Psoas muscle (tissue), 8 donors: ENCODE results near the gene SSNA1. TPM values are rescaled to one million over a fixed set of nuclear protein-coding genes. Genes with fewer than 3 reads are reported as not detected.

Experiments
- ATAC-seq, 4 donors: fragments of 200-7000 bp; cut with Tn5 transposase; one replicate each; pipeline ENCODE4 v1.9.1; 2020; ENCODE audit warnings: moderate library complexity in 3 of 4, mild to moderate bottlenecking in 2 of 4
- DNase-seq, 2 donors: peaks; one replicate each; pipeline ENCODE4 v3.0.0-alpha.2; 2020
- H3K27ac ChIP-seq: fragments of 200-600 bp; one replicate; pipeline ENCODE4 v1.8.0; 2022
- H3K27me3 ChIP-seq, 3 donors: fragments of 200-600 bp in 1 of 3; one replicate each; pipeline versions ENCODE4 v1.6.1 to v1.8.0; 2013 to 2022; ENCODE audit warnings: low read length in 2 of 3, mild to moderate bottlenecking in 2 of 3, moderate library complexity in 1 of 3; ENCODE audit not compliant: insufficient read depth in 3 of 3
- H3K36me3 ChIP-seq, 2 donors: fragments of 200-600 bp in 1 of 2; one replicate each; pipeline versions ENCODE4 v1.6.1 to v1.8.0; 2013 to 2022; ENCODE audit warnings: low read depth in 1 of 2, mild to moderate bottlenecking in 1 of 2, moderate library complexity in 1 of 2; ENCODE audit not compliant: insufficient read depth in 1 of 2
- H3K4me1 ChIP-seq: fragments of 200-600 bp; one replicate; pipeline ENCODE4 v1.8.0; 2022
- H3K4me3 ChIP-seq: fragments of 200-600 bp; one replicate; pipeline ENCODE4 v1.8.0; 2022; ENCODE audit warnings: mild to moderate bottlenecking
- H3K9me3 ChIP-seq: fragments of 200-600 bp; one replicate; pipeline ENCODE4 v1.8.0; 2022
- WGBS, 3 donors: extraction: QIAGEN DNeasy Blood & Tissue Kit; methylation state at CpG; one replicate each; pipeline versions ENCODE4 v1.1.6 to v1.1.7; 2013; 5-methylcytosine and 5-hydroxymethylcytosine counted together
- intact Hi-C, 2 donors: fragments of 100-400 bp; cut with DNase I; formaldehyde crosslinking; loops; one replicate each; pipeline versions ENCODE4 v1.11.0 to v1.14.2; 2022
- polyA plus RNA-seq, 3 donors: library from polyadenylated mRNA; stranded (reverse); fragments of 200-250 nt; gene quantifications; one replicate each; pipeline ENCODE4 v1.2.3, GENCODE V29; 2013
- total RNA-seq, 4 donors: library from RNA; stranded (reverse); fragmentation: NEBNext Ultra II Directional in 2 of 4; extraction: Animal tissue kit (Norgen Biotek cat#: 25700) in 2 of 4; gene quantifications; one replicate each; pipeline versions ENCODE4 v1.2.1 to v1.2.4, GENCODE V29; 2021 to 2023
- TF ChIP-seq, protein P1 (sequence below): fragments of 200-600 bp; IDR thresholded peaks from one replicate; pipeline ENCODE4 v1.8.0; 2022; ENCODE audit warnings: antibody characterized with exemption
- donor health status: healthy with polysubstance abuse.
- donor health status: DM: no; HTN: no; CAD: no; lungs with moderate emphysema.
- donor health status: Bipolar disorder and iron deficiency.
- donor health status: healthy.
- donor health status: DM: yes; HTN: yes; CAD: no.
- donor health status: DM: no; HTN: no; CAD: no.
- donor health status: DM: no; HTN: no; CAD: no.
- donor health status: DM: yes; HTN: yes; CAD: no.

SSNA1 gene
- total and polyA plus RNA-seq, 7 donors = 51.5 to 176 (median 65.4) TPM

DNA sequence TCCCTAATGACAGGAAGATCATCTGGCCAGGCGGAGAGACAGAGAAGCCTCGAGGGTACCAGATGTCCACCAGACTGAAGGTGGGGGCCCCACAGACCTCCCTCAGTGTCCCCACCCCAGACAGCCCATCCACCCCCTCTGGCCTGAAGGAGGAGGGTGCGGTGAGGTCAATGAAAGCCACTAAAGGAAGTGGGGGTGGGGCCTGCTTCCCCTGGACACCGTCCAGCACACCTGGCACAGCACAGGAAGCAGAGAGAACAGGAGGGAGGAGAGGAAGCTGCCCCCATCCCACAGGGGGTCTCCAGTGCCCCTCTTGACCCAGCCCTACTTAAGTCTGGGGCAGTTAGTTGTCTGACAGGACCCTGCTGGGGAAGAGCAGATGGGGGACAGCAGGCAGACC is 29.9 kb upstream of the SSNA1 start:
- WGBS, 3 donors = 29 to 50% (median 42%) methylated on average over 4 of the region's 4 CpGs

DNA sequence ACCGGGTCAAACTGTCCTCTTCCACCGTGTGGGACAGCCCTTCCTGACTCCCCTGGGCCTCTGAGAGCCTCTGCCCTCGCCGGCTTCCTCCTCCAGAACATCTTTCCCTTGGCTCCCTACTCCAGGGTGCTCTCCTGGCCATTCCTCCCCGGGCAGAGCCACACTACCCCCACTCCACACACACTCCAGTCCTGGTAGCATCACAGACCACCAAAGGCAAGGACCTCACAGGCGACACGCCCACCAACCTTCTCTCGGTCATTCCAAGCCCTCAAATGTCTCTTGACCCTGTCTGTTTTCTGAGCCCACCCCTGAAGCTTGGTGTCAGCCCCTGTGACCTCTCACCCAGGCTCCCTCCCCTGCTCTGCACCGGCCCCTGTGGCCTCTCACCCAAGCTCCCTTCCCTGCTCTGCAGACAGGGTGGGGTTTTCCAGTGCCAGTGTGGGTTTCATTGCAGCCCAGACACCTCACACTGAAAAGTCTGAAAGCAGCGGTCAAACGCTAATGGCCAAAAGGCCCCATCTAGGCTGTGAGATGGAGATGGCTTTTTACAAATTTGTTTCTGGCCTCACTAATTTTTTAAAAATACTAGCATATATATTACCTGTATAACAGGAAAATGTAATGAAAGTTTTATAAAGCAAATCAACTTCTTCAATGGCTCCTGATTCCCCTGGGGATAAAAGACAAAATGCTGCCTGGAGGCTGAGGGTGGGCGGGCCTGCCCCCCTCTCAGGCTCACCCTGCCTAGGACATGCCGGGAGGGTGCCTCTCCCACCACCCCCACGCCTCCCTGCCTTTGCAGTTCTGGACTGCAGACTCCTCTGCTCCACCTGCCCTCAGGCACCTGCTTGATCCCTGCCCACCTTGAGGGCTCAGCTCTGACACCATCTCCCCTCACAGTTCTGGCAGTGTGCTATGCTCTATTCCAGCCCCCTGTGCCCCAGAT is 29.1 kb upstream of the SSNA1 start:
- Histone ChIP-seq H3K27me3 (peaks cover 0 to 94% (median 46%) of the 10 kb centered on the region in 3 donors), H3K27ac (no peak overlapping the region), H3K36me3 (no peaks in the 10 kb centered on the region), H3K4me1 (peaks cover 6% of the 10 kb centered on the region), H3K4me3 (no peak overlapping the region), H3K9me3 (no peaks in the 10 kb centered on the region)
- TF ChIP-seq, protein P1, sequence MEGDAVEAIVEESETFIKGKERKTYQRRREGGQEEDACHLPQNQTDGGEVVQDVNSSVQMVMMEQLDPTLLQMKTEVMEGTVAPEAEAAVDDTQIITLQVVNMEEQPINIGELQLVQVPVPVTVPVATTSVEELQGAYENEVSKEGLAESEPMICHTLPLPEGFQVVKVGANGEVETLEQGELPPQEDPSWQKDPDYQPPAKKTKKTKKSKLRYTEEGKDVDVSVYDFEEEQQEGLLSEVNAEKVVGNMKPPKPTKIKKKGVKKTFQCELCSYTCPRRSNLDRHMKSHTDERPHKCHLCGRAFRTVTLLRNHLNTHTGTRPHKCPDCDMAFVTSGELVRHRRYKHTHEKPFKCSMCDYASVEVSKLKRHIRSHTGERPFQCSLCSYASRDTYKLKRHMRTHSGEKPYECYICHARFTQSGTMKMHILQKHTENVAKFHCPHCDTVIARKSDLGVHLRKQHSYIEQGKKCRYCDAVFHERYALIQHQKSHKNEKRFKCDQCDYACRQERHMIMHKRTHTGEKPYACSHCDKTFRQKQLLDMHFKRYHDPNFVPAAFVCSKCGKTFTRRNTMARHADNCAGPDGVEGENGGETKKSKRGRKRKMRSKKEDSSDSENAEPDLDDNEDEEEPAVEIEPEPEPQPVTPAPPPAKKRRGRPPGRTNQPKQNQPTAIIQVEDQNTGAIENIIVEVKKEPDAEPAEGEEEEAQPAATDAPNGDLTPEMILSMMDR = no peak
- ATAC-seq (no peak), DNase-seq (no peak)
- 28 to 34% (median 31%) methylated on average over 12 to 14 of the region's 14 CpGs for WGBS, 3 donors
- intact Hi-C loops = no loop called here

More for the DNA sequence above, 29.9 kb upstream of the SSNA1 start:
- Histone ChIP-seq H3K27ac (no peak overlapping the region), H3K27me3 (peaks cover 0 to 86% (median 41%) of the 10 kb centered on the region in 3 donors), H3K4me1 (peaks cover 6% of the 10 kb centered on the region), H3K9me3 (no peaks in the 10 kb centered on the region), H3K36me3 (no peaks in the 10 kb centered on the region), H3K4me3 (no peak overlapping the region)
- intact Hi-C loops = no loop called here
- no peak for DNase-seq
- ATAC-seq = no peak
- TF ChIP-seq, protein P1 = no peak

DNA sequence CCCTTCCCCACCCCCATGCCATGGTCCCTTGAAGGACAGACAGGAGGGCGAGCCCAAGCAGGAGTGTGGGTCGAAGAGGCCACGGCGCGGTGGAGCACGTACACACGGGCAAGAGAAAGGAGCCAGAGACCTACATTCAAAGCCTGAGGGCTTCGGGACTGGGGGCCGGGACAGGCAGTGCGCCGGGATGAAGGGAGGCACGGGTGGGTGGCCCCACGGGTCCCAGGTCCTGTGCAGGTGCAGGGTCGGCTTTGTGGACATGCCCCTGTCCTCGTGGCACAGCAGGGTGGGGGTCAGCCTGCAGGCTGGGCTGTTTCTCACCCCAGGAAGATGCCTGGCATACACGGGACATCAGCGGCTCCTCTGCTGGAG is 28.4 kb upstream of the SSNA1 start:
- WGBS, 3 donors = 51 to 62% (median 61%) methylated on average over 15 to 17 of the region's 17 CpGs
- H3K4me3 ChIP-seq = no peak overlapping the region
- TF ChIP-seq, protein P1 = no peak
- no peak overlapping the region for H3K27ac ChIP-seq
- ATAC-seq (no peak), DNase-seq (no peak)
- intact Hi-C loops = no loop called here
- H3K9me3 ChIP-seq = no peaks in the 10 kb centered on the region
- peaks cover 6% of the 10 kb centered on the region for H3K4me1 ChIP-seq
- peaks cover 0 to 95% (median 51%) of the 10 kb centered on the region in 3 donors for H3K27me3 ChIP-seq
- no peaks in the 10 kb centered on the region for H3K36me3 ChIP-seq

DNA sequence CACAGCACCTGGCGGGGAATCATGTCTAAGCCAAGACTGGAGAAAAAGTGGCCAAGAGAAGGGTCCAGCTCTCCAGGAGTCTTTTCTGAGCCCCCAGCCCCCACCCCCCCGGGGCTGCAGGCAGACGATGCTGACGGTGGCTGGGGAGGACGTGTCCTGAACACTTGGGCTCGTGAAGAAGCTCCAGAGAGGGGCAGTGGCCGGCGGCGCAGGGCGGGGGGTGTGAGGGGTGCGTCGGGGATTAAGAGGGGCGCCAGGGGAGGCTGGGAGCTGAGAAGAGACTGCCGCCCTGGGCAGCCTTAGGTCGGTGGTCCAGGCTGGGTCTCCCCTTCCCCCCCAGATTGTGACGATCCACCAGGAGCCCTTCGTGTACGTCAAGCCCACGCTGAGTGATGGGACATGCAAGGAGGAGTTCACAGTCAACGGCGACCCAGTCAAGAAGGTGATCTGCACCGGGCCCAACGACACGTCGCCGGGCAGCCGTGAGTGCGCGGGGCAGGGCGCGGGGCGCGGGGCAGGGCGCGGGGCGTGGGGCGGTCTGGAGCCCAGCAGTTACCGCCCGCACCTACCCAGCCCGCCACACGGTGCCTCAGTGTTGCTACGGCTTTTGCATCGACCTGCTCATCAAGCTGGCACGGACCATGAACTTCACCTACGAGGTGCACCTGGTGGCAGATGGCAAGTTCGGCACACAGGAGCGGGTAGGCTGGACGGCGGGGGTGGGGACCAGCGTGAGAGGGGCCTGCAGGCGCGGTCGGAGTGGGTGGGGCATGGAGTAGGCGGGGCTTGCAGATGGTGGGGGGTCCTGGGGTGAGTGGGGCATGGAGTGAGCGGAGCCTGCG is 27.5 kb upstream of the SSNA1 start:
- ATAC-seq (no peak), DNase-seq (no peak)
- H3K9me3 ChIP-seq = no peaks in the 10 kb centered on the region
- peaks cover 6% of the 10 kb centered on the region for H3K4me1 ChIP-seq
- TF ChIP-seq, protein P1 = no peak
- H3K4me3 ChIP-seq = no peak overlapping the region
- no peaks in the 10 kb centered on the region for H3K36me3 ChIP-seq
- H3K27me3 ChIP-seq = peaks cover 0 to 96% (median 55%) of the 10 kb centered on the region in 3 donors
- no peak overlapping the region for H3K27ac ChIP-seq
- 19 to 27% (median 24%) methylated on average over 54 to 56 of the region's 56 CpGs for WGBS, 3 donors
- intact Hi-C loops = no loop called here
